Neuron (in vitro differentiated cells): Measurements from ENCODE around the gene ADCY10.

ENCODE experiments used
- H2AFZ ChIP-seq: one replicate; pipeline ENCODE4 v1.6.1; 2013; ENCODE audit warnings: low read depth, mild to moderate bottlenecking, inconsistent platforms, low read length, moderate library complexity
- H3K27me3 ChIP-seq: one replicate; pipeline ENCODE4 v1.6.1; 2013; ENCODE audit warnings: low read length; ENCODE audit not compliant: insufficient read depth
- H3K36me3 ChIP-seq: one replicate; pipeline ENCODE4 v1.6.1; 2013; ENCODE audit warnings: low read length; ENCODE audit not compliant: insufficient read depth
- H3K4me1 ChIP-seq: one replicate; pipeline ENCODE4 v1.6.1; 2013; ENCODE audit warnings: low read length; ENCODE audit not compliant: insufficient read depth
- H3K4me3 ChIP-seq: 2 replicates; pipeline ENCODE4 v1.5.1; 2013; ENCODE audit warnings: mild to moderate bottlenecking, low read length, moderate library complexity
- H3K9me3 ChIP-seq: one replicate; pipeline ENCODE4 v1.6.1; 2013; ENCODE audit warnings: low read length

The ADCY10 gene, protein sequence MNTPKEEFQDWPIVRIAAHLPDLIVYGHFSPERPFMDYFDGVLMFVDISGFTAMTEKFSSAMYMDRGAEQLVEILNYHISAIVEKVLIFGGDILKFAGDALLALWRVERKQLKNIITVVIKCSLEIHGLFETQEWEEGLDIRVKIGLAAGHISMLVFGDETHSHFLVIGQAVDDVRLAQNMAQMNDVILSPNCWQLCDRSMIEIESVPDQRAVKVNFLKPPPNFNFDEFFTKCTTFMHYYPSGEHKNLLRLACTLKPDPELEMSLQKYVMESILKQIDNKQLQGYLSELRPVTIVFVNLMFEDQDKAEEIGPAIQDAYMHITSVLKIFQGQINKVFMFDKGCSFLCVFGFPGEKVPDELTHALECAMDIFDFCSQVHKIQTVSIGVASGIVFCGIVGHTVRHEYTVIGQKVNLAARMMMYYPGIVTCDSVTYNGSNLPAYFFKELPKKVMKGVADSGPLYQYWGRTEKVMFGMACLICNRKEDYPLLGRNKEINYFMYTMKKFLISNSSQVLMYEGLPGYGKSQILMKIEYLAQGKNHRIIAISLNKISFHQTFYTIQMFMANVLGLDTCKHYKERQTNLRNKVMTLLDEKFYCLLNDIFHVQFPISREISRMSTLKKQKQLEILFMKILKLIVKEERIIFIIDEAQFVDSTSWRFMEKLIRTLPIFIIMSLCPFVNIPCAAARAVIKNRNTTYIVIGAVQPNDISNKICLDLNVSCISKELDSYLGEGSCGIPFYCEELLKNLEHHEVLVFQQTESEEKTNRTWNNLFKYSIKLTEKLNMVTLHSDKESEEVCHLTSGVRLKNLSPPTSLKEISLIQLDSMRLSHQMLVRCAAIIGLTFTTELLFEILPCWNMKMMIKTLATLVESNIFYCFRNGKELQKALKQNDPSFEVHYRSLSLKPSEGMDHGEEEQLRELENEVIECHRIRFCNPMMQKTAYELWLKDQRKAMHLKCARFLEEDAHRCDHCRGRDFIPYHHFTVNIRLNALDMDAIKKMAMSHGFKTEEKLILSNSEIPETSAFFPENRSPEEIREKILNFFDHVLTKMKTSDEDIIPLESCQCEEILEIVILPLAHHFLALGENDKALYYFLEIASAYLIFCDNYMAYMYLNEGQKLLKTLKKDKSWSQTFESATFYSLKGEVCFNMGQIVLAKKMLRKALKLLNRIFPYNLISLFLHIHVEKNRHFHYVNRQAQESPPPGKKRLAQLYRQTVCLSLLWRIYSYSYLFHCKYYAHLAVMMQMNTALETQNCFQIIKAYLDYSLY (N-terminal part only)

DNA sequence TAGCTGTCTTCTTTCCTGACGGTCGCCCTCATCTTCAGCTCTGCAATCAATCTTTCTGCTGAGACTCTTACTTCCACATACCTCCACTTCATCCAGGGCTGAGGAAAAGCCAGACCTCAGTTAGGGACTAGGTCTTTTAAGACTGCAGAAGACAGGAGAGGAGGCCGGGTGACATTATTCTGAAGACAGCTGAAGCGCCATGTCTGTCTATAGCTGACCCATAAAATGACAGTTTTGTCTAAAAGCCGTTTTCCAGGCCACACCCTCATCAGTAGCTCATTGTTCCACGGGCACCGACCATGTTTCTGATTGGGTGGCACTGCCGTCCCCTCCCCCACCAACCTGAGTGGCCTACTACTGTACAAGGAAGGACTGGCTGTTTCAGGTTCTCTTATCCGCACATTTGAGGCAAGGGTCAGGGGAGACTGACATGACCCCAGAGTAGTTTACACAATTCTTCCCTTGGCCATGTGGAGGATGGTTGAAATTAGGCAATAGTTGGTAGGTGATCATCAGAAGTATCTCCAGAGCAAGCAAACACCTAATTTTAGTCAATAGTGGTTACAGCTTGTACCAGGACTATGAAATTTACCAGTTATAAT is at the start of gene ADCY10:
Gene ADCY10, minus strand, starts transcription at position 240 of the 602 bp plus-strand sequence. CDS start 8,994 bp downstream, outside the sequence.
- H3K36me3 ChIP-seq, result peaks cover 5% of the 10 kb centered on the region
- no peak within 1 kb of the TSS for H2AFZ ChIP-seq
- no peaks in the 10 kb centered on the region for H3K9me3 ChIP-seq
- H3K27me3 ChIP-seq, result no peaks in the 10 kb centered on the region
- no peaks in the 10 kb centered on the region for H3K4me1 ChIP-seq
- no peak within 1 kb of the TSS for H3K4me3 ChIP-seq

DNA sequence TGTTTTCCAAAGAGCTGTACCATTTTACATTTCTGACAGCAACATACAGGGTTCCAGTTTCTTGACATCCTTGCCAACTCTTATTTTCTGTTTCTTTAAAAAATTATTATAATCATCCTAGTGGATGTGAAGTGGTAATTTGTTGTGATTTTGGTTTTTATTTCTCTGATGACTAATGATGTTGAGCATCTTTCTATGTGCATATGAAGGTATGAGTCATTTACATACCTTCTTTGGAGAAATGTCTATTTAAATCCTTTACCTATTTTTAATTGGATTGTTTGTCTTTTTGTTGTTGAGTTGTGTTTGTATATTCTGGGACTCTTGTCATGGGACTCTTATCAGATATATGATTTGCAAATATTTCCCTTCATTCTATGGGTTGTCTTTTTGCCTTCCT is 43.8 kb upstream of the ADCY10 start:
- Histone ChIP-seq H3K27me3 (no peaks in the 10 kb centered on the region), H2AFZ (no peak overlapping the region), H3K36me3 (peaks cover 9% of the 10 kb centered on the region), H3K9me3 (peaks cover 3% of the 10 kb centered on the region), H3K4me1 (no peaks in the 10 kb centered on the region), H3K4me3 (no peak overlapping the region)

DNA sequence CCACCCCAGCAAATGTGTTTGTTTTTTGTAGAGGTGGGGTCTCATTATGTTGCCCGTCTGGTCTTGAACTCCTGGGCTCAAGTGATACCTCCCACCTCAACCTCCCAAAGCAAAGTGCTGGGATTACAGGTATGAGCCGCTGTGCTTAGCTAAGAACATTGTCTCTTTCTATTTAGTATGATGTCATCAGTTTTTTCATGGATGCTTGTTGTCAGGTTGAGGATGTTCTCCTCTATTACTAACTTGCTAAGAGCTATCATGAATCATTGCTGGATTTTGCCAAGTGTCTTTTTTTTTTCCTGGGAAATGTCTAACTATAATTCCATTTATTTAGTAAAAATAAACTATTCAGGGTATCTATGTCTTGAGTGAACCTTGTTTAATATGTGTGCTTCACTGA is 42.0 kb upstream of the ADCY10 start:
- Histone ChIP-seq H3K9me3 (peaks cover 3% of the 10 kb centered on the region), H2AFZ (no peak overlapping the region), H3K4me1 (no peaks in the 10 kb centered on the region), H3K4me3 (no peak overlapping the region), H3K36me3 (peaks cover 12% of the 10 kb centered on the region), H3K27me3 (no peaks in the 10 kb centered on the region)

DNA sequence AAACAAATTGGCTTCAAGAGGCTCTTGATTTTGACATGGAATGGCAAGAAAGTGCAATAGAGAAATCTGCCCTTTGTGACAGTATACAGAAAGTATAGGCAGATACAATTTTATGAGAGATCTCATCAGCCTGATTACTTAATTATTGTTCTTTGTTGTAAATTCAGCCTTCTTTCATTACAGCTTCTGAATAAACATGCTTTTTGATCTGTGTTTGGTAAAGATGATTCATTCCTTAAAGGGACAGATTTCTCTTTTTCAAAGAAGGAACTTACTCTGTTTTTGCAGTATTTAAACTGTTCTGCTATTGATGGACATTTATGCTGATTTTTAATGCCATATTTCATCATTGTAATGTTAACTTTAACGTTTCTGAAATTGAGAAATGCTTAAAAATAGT is 36.6 kb upstream of the ADCY10 start:
- Histone ChIP-seq H3K9me3 (no peaks in the 10 kb centered on the region), H3K36me3 (peaks cover 12% of the 10 kb centered on the region), H3K27me3 (no peaks in the 10 kb centered on the region), H2AFZ (no peak overlapping the region), H3K4me3 (no peak overlapping the region), H3K4me1 (no peaks in the 10 kb centered on the region)

DNA sequence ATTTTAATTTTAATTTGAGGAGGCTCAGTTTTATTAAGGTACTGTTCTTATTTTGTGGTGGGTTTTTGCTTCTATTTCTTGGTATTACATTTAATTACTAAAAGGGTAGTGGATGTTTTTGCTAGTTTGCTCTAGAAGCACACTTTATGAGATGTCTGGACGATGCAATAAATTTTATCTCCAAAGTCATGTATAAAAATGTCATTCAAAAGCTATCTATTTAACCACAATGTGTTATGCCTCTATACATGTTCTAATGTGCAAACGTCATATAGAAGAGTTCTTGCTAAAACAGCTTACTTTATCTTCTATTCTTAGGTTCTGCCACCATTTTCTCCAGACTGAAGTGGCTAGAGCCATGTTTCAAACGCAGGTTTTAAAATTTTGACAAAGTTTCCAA is 35.9 kb upstream of the ADCY10 start:
- no peak overlapping the region for H2AFZ ChIP-seq
- H3K4me1 ChIP-seq, result no peaks in the 10 kb centered on the region
- no peaks in the 10 kb centered on the region for H3K9me3 ChIP-seq
- H3K27me3 ChIP-seq, result no peaks in the 10 kb centered on the region
- H3K4me3 ChIP-seq, result no peak overlapping the region
- H3K36me3 ChIP-seq, result peaks cover 9% of the 10 kb centered on the region

DNA sequence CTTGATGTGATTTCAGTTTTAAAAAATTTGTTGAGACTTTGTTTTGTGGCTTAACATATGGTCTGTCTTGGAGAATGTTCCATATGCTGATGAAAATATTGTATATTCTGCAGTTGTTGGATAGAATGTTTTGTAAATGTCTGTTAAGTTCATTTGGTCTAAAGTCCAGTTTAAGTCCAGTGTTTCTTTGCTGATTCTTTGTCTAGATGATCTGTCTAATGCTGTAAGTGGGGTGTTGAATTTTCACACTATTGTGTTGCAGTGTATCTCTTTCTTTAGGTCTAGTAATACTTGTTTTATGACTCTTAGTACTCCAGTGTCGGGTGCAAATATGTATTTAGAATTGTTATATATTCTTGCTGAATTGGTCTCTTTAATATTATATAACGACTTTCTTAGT is 33.8 kb upstream of the ADCY10 start:
- H3K36me3 ChIP-seq, result peaks cover 4% of the 10 kb centered on the region
- no peaks in the 10 kb centered on the region for H3K27me3 ChIP-seq
- H3K9me3 ChIP-seq, result no peaks in the 10 kb centered on the region
- H2AFZ ChIP-seq, result no peak overlapping the region
- H3K4me3 ChIP-seq, result no peak overlapping the region
- H3K4me1 ChIP-seq, result no peaks in the 10 kb centered on the region

DNA sequence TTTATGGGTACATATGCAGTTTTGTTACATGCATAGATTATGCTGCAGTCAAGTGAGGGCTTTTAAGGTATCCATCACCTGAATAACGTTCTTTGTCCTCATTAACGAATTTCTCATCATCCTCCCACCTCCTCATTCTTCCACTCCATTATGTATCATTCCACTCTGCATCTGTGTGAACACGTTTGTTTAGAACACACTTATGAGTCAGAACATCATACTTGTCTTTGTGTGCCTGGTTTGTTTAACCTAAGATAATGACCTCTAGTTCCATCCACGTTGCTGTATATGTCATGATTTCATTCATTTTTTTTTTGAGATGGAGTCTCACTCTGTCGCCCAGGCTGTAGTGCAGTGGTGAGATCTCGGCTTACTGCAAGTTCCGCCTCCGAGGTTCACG is 29.6 kb upstream of the ADCY10 start:
- Histone ChIP-seq H3K4me1 (no peaks in the 10 kb centered on the region), H3K4me3 (no peak overlapping the region), H3K9me3 (no peaks in the 10 kb centered on the region), H3K27me3 (no peaks in the 10 kb centered on the region), H3K36me3 (no peaks in the 10 kb centered on the region), H2AFZ (no peak overlapping the region)

DNA sequence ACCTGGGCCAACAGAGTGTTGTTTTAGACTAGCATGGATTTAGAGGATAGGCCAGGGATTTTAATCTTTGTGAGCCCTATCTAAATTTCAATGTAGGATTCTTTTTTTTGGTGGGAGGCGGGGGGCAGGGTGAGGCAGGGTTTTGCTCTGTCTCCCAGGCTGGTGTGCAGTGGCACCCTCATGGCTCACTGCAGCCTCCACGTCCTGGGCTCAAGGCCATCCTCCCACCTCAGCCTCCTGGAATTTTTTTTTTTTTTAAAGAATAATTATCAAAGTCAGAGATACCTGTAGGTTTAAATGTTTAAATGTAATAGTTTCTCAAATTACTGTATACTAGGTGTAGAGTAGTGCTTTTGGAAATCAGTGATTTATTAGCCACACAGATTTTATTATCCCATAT is 26.3 kb upstream of the ADCY10 start:
- no peaks in the 10 kb centered on the region for H3K27me3 ChIP-seq
- H2AFZ ChIP-seq, result no peak overlapping the region
- H3K9me3 ChIP-seq, result no peaks in the 10 kb centered on the region
- H3K4me1 ChIP-seq, result peaks cover 12% of the 10 kb centered on the region
- H3K36me3 ChIP-seq, result no peaks in the 10 kb centered on the region
- no peak overlapping the region for H3K4me3 ChIP-seq

DNA sequence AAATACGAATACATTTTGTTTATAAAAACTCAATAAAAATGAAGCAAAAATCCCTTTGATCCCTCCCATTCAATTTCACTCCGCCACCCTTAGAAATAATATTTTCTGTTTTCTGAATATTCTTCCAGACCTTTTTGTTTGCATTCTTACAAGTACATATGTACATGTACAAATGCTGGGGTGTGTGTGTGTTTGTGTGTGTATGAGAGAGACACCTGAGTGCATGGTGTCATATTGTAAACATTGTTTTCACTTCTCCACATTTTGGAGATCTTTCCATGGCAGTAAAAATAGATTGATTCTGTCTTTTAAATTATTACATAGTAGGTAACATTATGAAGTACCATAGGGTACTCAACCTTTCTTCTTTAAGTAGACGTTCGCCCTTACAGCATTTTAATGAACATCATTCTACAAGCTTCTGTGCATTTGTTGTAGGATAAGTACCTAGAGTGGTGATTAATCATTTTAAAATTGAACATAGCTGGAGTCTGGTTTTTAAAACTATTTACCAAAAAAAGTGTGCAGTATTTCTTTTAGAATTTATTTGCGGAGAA is 24.2 kb upstream of the ADCY10 start:
- Histone ChIP-seq H3K27me3 (no peaks in the 10 kb centered on the region), H3K4me1 (peaks cover 22% of the 10 kb centered on the region), H3K9me3 (no peaks in the 10 kb centered on the region), H3K36me3 (no peaks in the 10 kb centered on the region), H2AFZ (peak overlapping the region; percentile 52), H3K4me3 (peak overlapping the region; percentile 59)

DNA sequence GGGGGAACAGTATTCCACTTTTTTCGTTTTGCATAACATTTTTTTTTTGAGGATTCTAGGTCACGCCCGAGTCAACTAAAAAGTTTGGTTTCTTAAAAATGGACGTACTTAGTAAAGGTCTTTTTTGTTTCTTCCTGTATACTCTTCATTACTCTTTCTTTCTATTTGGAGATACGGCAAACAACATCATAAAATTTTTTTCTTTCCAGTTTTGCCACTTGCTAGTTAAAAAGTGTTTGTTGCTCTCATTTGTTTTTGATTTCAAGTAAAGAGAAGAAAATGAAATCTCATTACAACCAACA is 23.7 kb upstream of the ADCY10 start:
- Histone ChIP-seq H2AFZ (peak overlapping the region; percentile 52), H3K4me3 (peak overlapping the region; percentile 59), H3K36me3 (no peaks in the 10 kb centered on the region), H3K27me3 (no peaks in the 10 kb centered on the region), H3K4me1 (peaks cover 22% of the 10 kb centered on the region), H3K9me3 (no peaks in the 10 kb centered on the region)

DNA sequence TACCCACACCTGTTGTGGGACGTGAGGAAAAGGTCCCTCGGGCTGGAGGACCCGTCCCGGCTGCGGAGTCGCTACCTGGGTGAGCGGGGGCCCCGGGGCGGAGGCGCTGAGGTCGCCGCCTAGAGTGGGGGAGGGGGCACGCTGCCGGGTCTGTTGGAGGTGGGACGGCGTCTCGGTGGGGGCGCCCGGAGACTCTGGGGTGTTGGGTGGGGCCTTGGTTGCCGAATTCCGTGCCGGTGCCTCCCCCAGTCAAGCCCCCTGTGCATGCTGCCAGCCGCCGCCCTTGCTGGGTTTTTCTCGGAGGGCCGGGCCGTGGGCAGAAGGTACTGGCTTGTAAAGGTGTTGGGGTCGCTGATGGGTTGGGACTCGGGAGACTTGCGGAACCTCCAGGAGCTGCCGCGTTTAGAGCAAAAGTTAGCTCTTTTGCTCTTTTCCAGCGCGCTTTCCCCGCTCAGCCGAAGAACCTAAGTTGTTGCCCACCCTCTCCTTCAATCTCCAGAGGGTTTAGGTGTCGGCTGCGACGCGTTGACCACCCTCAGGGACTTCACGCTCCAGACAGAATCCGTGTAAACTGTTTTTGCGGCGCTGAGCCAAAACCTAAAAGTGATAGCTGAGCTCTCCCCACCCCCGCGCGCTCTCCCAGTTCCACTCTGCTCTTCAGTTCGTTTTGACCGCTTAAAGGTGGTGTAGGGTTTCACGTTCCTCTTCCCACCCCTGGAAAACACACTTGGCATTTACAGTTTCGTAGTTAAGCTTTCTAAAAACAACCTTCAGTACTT is 23.2 kb upstream of the ADCY10 start, which contains the start of gene MPC2:
Gene MPC2, minus strand, starts transcription at position 143 of the 779 bp plus-strand sequence. CDS start 1,231 bp downstream, outside the sequence.
- no peaks in the 10 kb centered on the region for H3K9me3 ChIP-seq
- no peaks in the 10 kb centered on the region for H3K36me3 ChIP-seq
- H3K4me3 ChIP-seq, result peak within 1 kb of the TSS; percentile 59
- H3K27me3 ChIP-seq, result no peaks in the 10 kb centered on the region
- H2AFZ ChIP-seq, result peak within 1 kb of the TSS; percentile 52
- peaks cover 22% of the 10 kb centered on the region for H3K4me1 ChIP-seq
